ENCODE results near the gene HOXC6. TPM values are rescaled to one million over a fixed set of nuclear protein-coding genes. Genes with fewer than 3 reads are reported as not detected.
"Not testable (repeated sequence)": the region's sequence is repeated elsewhere in the genome, so short reads cannot be mapped to it uniquely, and the experiment has no call there.

Gene HOXC6
- total and polyA plus RNA-seq, 2 donors (not counting 3 experiments of a cell fraction or from before 2014, with no cell fraction given), result 0.58 to 0.72 TPM

DNA sequence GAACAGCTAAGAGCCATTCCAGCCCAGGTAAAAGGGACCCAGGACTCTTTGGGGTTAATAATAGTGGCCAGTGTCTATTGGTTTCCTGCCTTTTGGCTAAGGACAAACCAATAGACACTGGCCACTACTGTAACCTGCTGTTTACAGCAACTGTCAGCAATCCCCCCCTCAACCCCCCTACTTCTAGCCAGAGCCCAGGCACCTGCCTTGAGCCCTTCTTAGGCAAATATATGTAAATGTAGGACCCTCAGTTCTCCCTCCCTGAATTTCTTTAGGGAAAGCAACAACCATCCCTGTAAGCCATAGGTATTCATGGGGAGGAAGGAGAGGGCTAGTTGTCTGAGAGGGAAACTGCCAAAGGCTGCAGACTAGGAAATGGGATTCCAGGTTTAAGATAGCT lies 47.7 kb downstream of the HOXC6 start:
- no peaks in the 10 kb centered on the region for H3K36me3 ChIP-seq (ENCODE audit: control insufficient read depth in 2 of 2, extremely low read depth in 1 of 2, insufficient read depth in 2 of 2, low read length in 2 of 2)
- ChIA-PET CTCF (interaction anchor here (0.9 kb wide), 1 partner anchor 91 kb away, joined by 3 read pairs; the partner anchor contains the start of gene HOXC10), POLR2A (no interaction called here)
- no peak overlapping the region for H3K4me2 ChIP-seq (ENCODE audit: insufficient read depth, low read length)
- no peaks in the 10 kb centered on the region for H3K4me1 ChIP-seq (ENCODE audit: control insufficient read depth, extremely low read depth, insufficient read depth, low read length)
- no peaks in the 10 kb centered on the region for H3K9me3 ChIP-seq (replicated peaks; ENCODE audit: control insufficient read depth, insufficient read depth, low read length)
- no peak overlapping the region for H3K9ac ChIP-seq (replicated peaks; ENCODE audit: extremely low read depth, insufficient read depth, low read length)
- H3K27me3 ChIP-seq (ENCODE audit: control insufficient read depth in 2 of 2, insufficient read depth in 2 of 2, low read length in 2 of 2), result peaks cover 19 to 20% of the 10 kb centered on the region in 2 experiments
- intact Hi-C loops (cut with micrococcal nuclease), result no loop called here
- dilution Hi-C loops (cut with MboI; ENCODE audit: extremely low pct_ligation_motif_present, low sequenced_read_pairs), result no loop called here
- no peak overlapping the region for H2AFZ ChIP-seq (ENCODE audit: low read depth, low read length)
- no TSS peak for BruUV-seq (replicated peaks)
- DNase-seq (ENCODE audit: low read depth, low spot score), result no peak
- no peaks in the 10 kb centered on the region for H3K9me1 ChIP-seq (replicated peaks; ENCODE audit: control insufficient read depth, extremely low read depth, insufficient read depth, low read length)
- H3K27ac ChIP-seq (ENCODE audit: insufficient read depth, low read depth, low read length), result no peak overlapping the region
- no peaks in the 10 kb centered on the region for H4K20me1 ChIP-seq (replicated peaks; ENCODE audit: control insufficient read depth, extremely low read depth, insufficient read depth, low read length)
- no peaks in the 10 kb centered on the region for H3K79me2 ChIP-seq (ENCODE audit: control insufficient read depth, insufficient read depth, low read length)
- H3K4me3 ChIP-seq (replicated peaks in 1 of 3; ENCODE audit: insufficient read depth in 1 of 3, low read depth in 1 of 3, low read length in 3 of 3), result no peak overlapping the region
- no peak for TF ChIP-seq MYC (IDR thresholded peaks at IDR 0.05; ENCODE audit: low read depth, low read length)
- TF ChIP-seq, protein P1, sequence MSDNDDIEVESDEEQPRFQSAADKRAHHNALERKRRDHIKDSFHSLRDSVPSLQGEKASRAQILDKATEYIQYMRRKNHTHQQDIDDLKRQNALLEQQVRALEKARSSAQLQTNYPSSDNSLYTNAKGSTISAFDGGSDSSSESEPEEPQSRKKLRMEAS (IDR thresholded peaks at IDR 0.05; ENCODE audit: insufficient read depth, insufficient read length), result no peak
- no peak for TF ChIP-seq FOS (IDR thresholded peaks at IDR 0.05; ENCODE audit: borderline replicate concordance, insufficient read depth, low read length)
- TF ChIP-seq JUN (IDR thresholded peaks at IDR 0.05; ENCODE audit: borderline replicate concordance, insufficient read depth, insufficient read length, low read depth), result no peak
- TF ChIP-seq POLR2AphosphoS5 (IDR thresholded peaks at IDR 0.05; ENCODE audit: insufficient read depth, low read depth, low read length), result no peak
- no peak for TF ChIP-seq POLR2A (IDR thresholded peaks at IDR 0.05; ENCODE audit: low read depth, low read length)
- no peak for TF ChIP-seq EZH2 (IDR thresholded peaks at IDR 0.05; ENCODE audit: borderline replicate concordance, low read depth, low read length, severe bottlenecking)
- TF ChIP-seq GATA2 (IDR thresholded peaks at IDR 0.05; ENCODE audit: insufficient read depth, insufficient read length, low read depth, low read length), result no peak
- TF ChIP-seq, protein P2, sequence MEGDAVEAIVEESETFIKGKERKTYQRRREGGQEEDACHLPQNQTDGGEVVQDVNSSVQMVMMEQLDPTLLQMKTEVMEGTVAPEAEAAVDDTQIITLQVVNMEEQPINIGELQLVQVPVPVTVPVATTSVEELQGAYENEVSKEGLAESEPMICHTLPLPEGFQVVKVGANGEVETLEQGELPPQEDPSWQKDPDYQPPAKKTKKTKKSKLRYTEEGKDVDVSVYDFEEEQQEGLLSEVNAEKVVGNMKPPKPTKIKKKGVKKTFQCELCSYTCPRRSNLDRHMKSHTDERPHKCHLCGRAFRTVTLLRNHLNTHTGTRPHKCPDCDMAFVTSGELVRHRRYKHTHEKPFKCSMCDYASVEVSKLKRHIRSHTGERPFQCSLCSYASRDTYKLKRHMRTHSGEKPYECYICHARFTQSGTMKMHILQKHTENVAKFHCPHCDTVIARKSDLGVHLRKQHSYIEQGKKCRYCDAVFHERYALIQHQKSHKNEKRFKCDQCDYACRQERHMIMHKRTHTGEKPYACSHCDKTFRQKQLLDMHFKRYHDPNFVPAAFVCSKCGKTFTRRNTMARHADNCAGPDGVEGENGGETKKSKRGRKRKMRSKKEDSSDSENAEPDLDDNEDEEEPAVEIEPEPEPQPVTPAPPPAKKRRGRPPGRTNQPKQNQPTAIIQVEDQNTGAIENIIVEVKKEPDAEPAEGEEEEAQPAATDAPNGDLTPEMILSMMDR (IDR thresholded peaks at IDR 0.05; ENCODE audit: extremely low read depth in 1 of 2, insufficient read depth in 1 of 2, low read depth in 1 of 2, low read length in 2 of 2), result no peak
- FAIRE-seq, result no peak

DNA sequence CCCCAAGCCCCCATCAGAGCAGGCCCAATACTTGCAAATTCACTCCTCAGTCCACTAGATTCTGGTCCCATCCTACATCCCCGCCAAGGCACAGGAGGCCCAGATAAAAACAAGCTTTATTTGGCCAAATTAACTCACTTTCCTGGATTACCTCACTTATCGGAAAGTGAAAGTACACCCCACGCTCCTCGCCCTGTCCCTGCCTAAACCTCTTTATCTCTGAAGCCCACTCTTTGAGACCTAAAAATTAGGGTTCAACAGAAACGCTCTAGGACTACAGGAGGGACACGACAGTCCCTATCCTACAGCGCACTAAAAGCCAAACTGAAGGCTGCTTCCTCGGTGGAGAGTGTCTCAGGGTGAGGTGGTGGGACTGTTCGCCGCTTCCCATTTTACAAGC lies 49.6 kb downstream of the HOXC6 start:
- peaks cover 19 to 25% of the 10 kb centered on the region in 2 experiments for H3K27me3 ChIP-seq (ENCODE audit: control insufficient read depth in 2 of 2, insufficient read depth in 2 of 2, low read length in 2 of 2)
- H3K9ac ChIP-seq (replicated peaks; ENCODE audit: extremely low read depth, insufficient read depth, low read length); dilution Hi-C loops (cut with MboI; ENCODE audit: extremely low pct_ligation_motif_present, low sequenced_read_pairs); H3K27ac ChIP-seq (ENCODE audit: insufficient read depth, low read depth, low read length); POLR2A ChIA-PET; FAIRE-seq; H3K9me3 ChIP-seq (replicated peaks; ENCODE audit: control insufficient read depth, insufficient read depth, low read length); H2AFZ ChIP-seq (ENCODE audit: low read depth, low read length); BruUV-seq (replicated peaks); H3K36me3 ChIP-seq (ENCODE audit: control insufficient read depth in 2 of 2, extremely low read depth in 1 of 2, insufficient read depth in 2 of 2, low read length in 2 of 2); H4K20me1 ChIP-seq (replicated peaks; ENCODE audit: control insufficient read depth, extremely low read depth, insufficient read depth, low read length); H3K79me2 ChIP-seq (ENCODE audit: control insufficient read depth, insufficient read depth, low read length); H3K4me1 ChIP-seq (ENCODE audit: control insufficient read depth, extremely low read depth, insufficient read depth, low read length); DNase-seq (ENCODE audit: low read depth, low spot score); H3K4me3 ChIP-seq (replicated peaks in 1 of 3; ENCODE audit: insufficient read depth in 1 of 3, low read depth in 1 of 3, low read length in 3 of 3); intact Hi-C loops (cut with micrococcal nuclease); H3K4me2 ChIP-seq (ENCODE audit: insufficient read depth, low read length); H3K9me1 ChIP-seq (replicated peaks; ENCODE audit: control insufficient read depth, extremely low read depth, insufficient read depth, low read length); CTCF ChIA-PET: not testable (repeated sequence)

DNA sequence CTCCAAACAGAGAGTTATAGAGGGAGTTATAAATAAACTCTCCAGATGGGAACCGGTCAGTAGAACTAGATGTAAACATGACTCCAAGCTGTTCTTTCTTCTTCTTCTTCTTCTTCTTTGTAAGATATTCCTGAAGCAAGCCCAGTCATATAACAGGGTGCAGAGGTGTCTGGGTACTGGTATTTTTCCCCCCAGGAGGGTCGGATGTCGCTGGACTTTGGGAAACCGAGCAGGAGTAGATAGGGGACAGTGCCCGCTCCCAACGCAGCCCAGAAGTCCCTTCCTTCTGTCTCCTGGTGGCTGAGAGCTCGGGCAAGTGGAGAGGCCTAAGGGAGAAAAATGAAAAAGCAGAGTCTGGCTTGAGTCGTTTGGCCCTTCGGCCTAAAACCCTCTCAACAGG lies 50.9 kb downstream of the HOXC6 start:
- H3K27ac ChIP-seq (ENCODE audit: insufficient read depth, low read depth, low read length); intact Hi-C loops (cut with micrococcal nuclease); H3K4me2 ChIP-seq (ENCODE audit: insufficient read depth, low read length); CTCF ChIA-PET; H3K36me3 ChIP-seq (ENCODE audit: control insufficient read depth in 2 of 2, extremely low read depth in 1 of 2, insufficient read depth in 2 of 2, low read length in 2 of 2); H3K9me1 ChIP-seq (replicated peaks; ENCODE audit: control insufficient read depth, extremely low read depth, insufficient read depth, low read length); H3K79me2 ChIP-seq (ENCODE audit: control insufficient read depth, insufficient read depth, low read length); H3K9ac ChIP-seq (replicated peaks; ENCODE audit: extremely low read depth, insufficient read depth, low read length); H3K4me3 ChIP-seq (replicated peaks in 1 of 3; ENCODE audit: insufficient read depth in 1 of 3, low read depth in 1 of 3, low read length in 3 of 3); BruUV-seq (replicated peaks); H4K20me1 ChIP-seq (replicated peaks; ENCODE audit: control insufficient read depth, extremely low read depth, insufficient read depth, low read length); H3K9me3 ChIP-seq (replicated peaks; ENCODE audit: control insufficient read depth, insufficient read depth, low read length); FAIRE-seq; dilution Hi-C loops (cut with MboI; ENCODE audit: extremely low pct_ligation_motif_present, low sequenced_read_pairs); DNase-seq (ENCODE audit: low read depth, low spot score); POLR2A ChIA-PET; H3K4me1 ChIP-seq (ENCODE audit: control insufficient read depth, extremely low read depth, insufficient read depth, low read length); H2AFZ ChIP-seq (ENCODE audit: low read depth, low read length): not testable (repeated sequence)
- peaks cover 23 to 27% of the 10 kb centered on the region in 2 experiments for H3K27me3 ChIP-seq (ENCODE audit: control insufficient read depth in 2 of 2, insufficient read depth in 2 of 2, low read length in 2 of 2)
